Endothelial cell of umbilical vein (primary cell): Measurements from ENCODE around the gene ADAMTS12. TPM values are rescaled to one million over a fixed set of nuclear protein-coding genes. Genes with fewer than 3 reads are reported as not detected.
A peak's percentile ranks its signal among the peaks of the same experiment; 100 is the strongest.

Experiments
- BruUV-seq: library from RNA; stranded (reverse); fragments of 400-500 nt; replicated peaks from 2 replicates; lab custom pipeline; 2021; lab: Mats Ljungman, UMichigan
- CTCF ChIA-PET: fragments of 300-600, 350-600 bp; sonication (Branson Sonifier 250); formaldehyde crosslinking; loops from one replicate; lab custom pipeline; 2021; ENCODE audit warnings: antibody characterized with exemption, inconsistent platforms; lab: Charles Lee
- POLR2A ChIA-PET: fragments of 300-600, 350-600 bp; sonication (Branson Sonifier 250); formaldehyde crosslinking; loops from one replicate; lab custom pipeline; 2021; ENCODE audit warnings: antibody characterized with exemption, inconsistent platforms; lab: Charles Lee
- DNase-seq: peaks from one replicate; pipeline ENCODE4 v3.0.0-alpha.2; 2011; ENCODE audit warnings: low read depth, low spot score
- FAIRE-seq: peaks from 2 replicates; lab custom pipeline; 2011; peaks lifted over from hg19 to GRCh38; lab: Jason Lieb, UNC
- H2AFZ ChIP-seq: 2 replicates; pipeline ENCODE4 v1.6.0; 2012; ENCODE audit warnings: low read depth, low read length, control low read depth, inconsistent platforms
- H3K27ac ChIP-seq: 2 replicates; pipeline ENCODE4 v1.5.1; 2011; ENCODE audit warnings: low read depth, mild to moderate bottlenecking, control low read depth, low read length, moderate library complexity; ENCODE audit not compliant: insufficient read depth
- H3K27me3 ChIP-seq, 2 experiments: 2 replicates each; pipeline versions ENCODE4 v1.6.0 to v1.6.1; 2011; ENCODE audit warnings: low read length in 2 of 2, mixed read lengths in 1 of 2; ENCODE audit not compliant: control insufficient read depth in 2 of 2, insufficient read depth in 2 of 2
- H3K36me3 ChIP-seq, 2 experiments: 2 replicates in 1 of 2; 3 replicates in 1 of 2; pipeline ENCODE4 v1.5.1; 2011; ENCODE audit warnings: low read length in 2 of 2, mild to moderate bottlenecking in 1 of 2, moderate library complexity in 1 of 2; ENCODE audit not compliant: control insufficient read depth in 2 of 2, insufficient read depth in 2 of 2; ENCODE audit errors: extremely low read depth in 1 of 2
- H3K4me1 ChIP-seq: 3 replicates; pipeline ENCODE4 v1.5.1; 2011; ENCODE audit warnings: mild to moderate bottlenecking, low read length; ENCODE audit not compliant: control insufficient read depth, insufficient read depth; ENCODE audit errors: extremely low read depth
- H3K4me2 ChIP-seq: 2 replicates; pipeline ENCODE4 v1.6.1; 2011; ENCODE audit warnings: low read length, control low read depth, mixed read lengths; ENCODE audit not compliant: insufficient read depth
- H3K4me3 ChIP-seq, 3 experiments: fragments of 200-600 bp in 1 of 3; sonication (generic), shearing (Covaris generic) in 1 of 3; replicated peaks in 1 of 3; 2 replicates each; pipeline ENCODE4 v1.5.1; 2011 to 2016; ENCODE audit warnings: control low read depth in 3 of 3, low read length in 3 of 3, mild to moderate bottlenecking in 2 of 3, inconsistent platforms in 1 of 3, low read depth in 1 of 3, moderate library complexity in 1 of 3; ENCODE audit not compliant: insufficient read depth in 1 of 3
- H3K79me2 ChIP-seq: 2 replicates; pipeline ENCODE4 v1.6.0; 2012; ENCODE audit warnings: low read length, inconsistent platforms; ENCODE audit not compliant: control insufficient read depth, insufficient read depth
- H3K9ac ChIP-seq: replicated peaks from 2 replicates; pipeline ENCODE3; 2011; ENCODE audit warnings: low read length, control low read depth; ENCODE audit not compliant: insufficient read depth; ENCODE audit errors: extremely low read depth
- H3K9me1 ChIP-seq: replicated peaks from 3 replicates; pipeline ENCODE4 v1.6.0; 2011; ENCODE audit warnings: mild to moderate bottlenecking, low read length; ENCODE audit not compliant: control insufficient read depth, insufficient read depth; ENCODE audit errors: extremely low read depth
- H3K9me3 ChIP-seq: replicated peaks from 2 replicates; pipeline ENCODE4 v1.5.1; 2012; ENCODE audit warnings: low read length, inconsistent platforms; ENCODE audit not compliant: control insufficient read depth, insufficient read depth
- H4K20me1 ChIP-seq: replicated peaks from 2 replicates; pipeline ENCODE3; 2011; ENCODE audit warnings: mild to moderate bottlenecking, low read length; ENCODE audit not compliant: control insufficient read depth, insufficient read depth; ENCODE audit errors: extremely low read depth
- EZH2 ChIP-seq: IDR thresholded peaks from 2 replicates; pipeline ENCODE4 v1.6.1; 2012; ENCODE audit warnings: borderline replicate concordance, low read depth, mild to moderate bottlenecking, moderate library complexity, low read length, inconsistent platforms; ENCODE audit not compliant: severe bottlenecking
- FOS ChIP-seq: IDR thresholded peaks from 2 replicates; pipeline ENCODE4 v1.6.1; 2011; ENCODE audit warnings: mild to moderate bottlenecking, low read length, moderate library complexity, borderline replicate concordance; ENCODE audit not compliant: insufficient read depth
- GATA2 ChIP-seq: IDR thresholded peaks from 2 replicates; pipeline ENCODE4 v1.7.0; 2011; ENCODE audit warnings: low read depth, mild to moderate bottlenecking, moderate library complexity, mixed read lengths, low read length; ENCODE audit not compliant: insufficient read length, insufficient read depth
- MAX ChIP-seq: IDR thresholded peaks from 2 replicates; pipeline ENCODE4 v1.6.1; 2011; ENCODE audit not compliant: insufficient read depth, insufficient read length
- POLR2AphosphoS5 ChIP-seq: IDR thresholded peaks from 2 replicates; pipeline ENCODE4 v1.6.1; 2012; ENCODE audit warnings: low read depth, mild to moderate bottlenecking, control low read depth, low read length, moderate library complexity; ENCODE audit not compliant: insufficient read depth
- dilution Hi-C: fragments of 300-500 bp; cut with MboI; formaldehyde crosslinking; loops from one replicate; pipeline ENCODE4 v1.15.0; 2019; ENCODE audit warnings: low sequenced_read_pairs; ENCODE audit not compliant: extremely low pct_ligation_motif_present
- intact Hi-C: fragments of 100-400 bp; cut with micrococcal nuclease; formaldehyde crosslinking; loops from one replicate; pipeline ENCODE4 v1.10.0; 2022
- polyA plus RNA-seq, 4 experiments: library from polyadenylated mRNA; depleted of rRNA in 3 of 4; stranded (reverse) in 3 of 4; unstranded in 1 of 4; fragments of >200 nt; gene quantifications; 2 replicates each; pipeline versions ENCODE4 v1.2.1 to v1.2.3, GENCODE V29; 2011 to 2012; ENCODE audit warnings: missing spikeins in 1 of 4
- total RNA-seq: library from RNA; stranded (reverse); gene quantifications from 2 replicates; pipeline ENCODE4 v1.2.3, GENCODE V29; 2021

The ADAMTS12 gene
- total and polyA plus RNA-seq, 2 donors (not counting 3 experiments of a cell fraction or from before 2014, with no cell fraction given): 0.88 TPM; not detected in 1

GRCh38 chr5:33494466-33494865 is 397.3 kb downstream of the ADAMTS12 start:
- dilution Hi-C loops: no loop called here
- peaks cover 0 to 3% of the 10 kb centered on the region in 2 experiments for H3K27me3 ChIP-seq
- no peak overlapping the region for H3K4me3 ChIP-seq
- no peak overlapping the region for H3K9ac ChIP-seq
- H3K79me2 ChIP-seq: no peaks in the 10 kb centered on the region
- H2AFZ ChIP-seq: no peak overlapping the region
- TF ChIP-seq GATA2: no peak
- TF ChIP-seq POLR2AphosphoS5: no peak
- TF ChIP-seq EZH2: no peak
- TF ChIP-seq FOS: no peak
- FAIRE-seq (no peak), DNase-seq (no peak)
- H3K36me3 ChIP-seq: no peaks in the 10 kb centered on the region
- ChIA-PET CTCF (interaction anchor here (1.0 kb wide), 1 partner anchor 476 kb away, joined by 4 read pairs; no protein-coding TSS in a partner anchor), POLR2A (no interaction called here)
- H3K9me1 ChIP-seq: no peaks in the 10 kb centered on the region
- H3K27ac ChIP-seq: no peak overlapping the region
- intact Hi-C loops: no loop called here
- H3K4me2 ChIP-seq: peak overlapping the region; percentile 35
- H3K4me1 ChIP-seq: peaks cover 2% of the 10 kb centered on the region
- no TSS peak for BruUV-seq
- no peaks in the 10 kb centered on the region for H4K20me1 ChIP-seq
- H3K9me3 ChIP-seq: no peaks in the 10 kb centered on the region

GRCh38 chr5:33491941-33492340 is 399.8 kb downstream of the ADAMTS12 start:
- intact Hi-C loops: no loop called here
- Histone ChIP-seq H3K9ac (no peak overlapping the region), H4K20me1 (no peaks in the 10 kb centered on the region), H3K4me1 (peaks cover 2% of the 10 kb centered on the region), H3K27me3 (peaks cover 0 to 3% of the 10 kb centered on the region in 2 experiments), H3K9me3 (no peaks in the 10 kb centered on the region), H3K4me2 (no peak overlapping the region), H3K79me2 (no peaks in the 10 kb centered on the region), H3K4me3 (no peak overlapping the region), H3K27ac (no peak overlapping the region), H3K9me1 (no peaks in the 10 kb centered on the region), H3K36me3 (no peaks in the 10 kb centered on the region), H2AFZ (no peak overlapping the region)
- DNase-seq (no peak), FAIRE-seq (no peak)
- CTCF ChIA-PET: interaction anchor here (2.1 kb wide), 1 partner anchor 443 kb away, joined by 11 read pairs; no protein-coding TSS in a partner anchor
- no peak for TF ChIP-seq MAX
- POLR2A ChIA-PET: no interaction called here
- dilution Hi-C loops: no loop called here
- no TSS peak for BruUV-seq
